Measurements from ENCODE around the gene ADAMTSL2.

The ADAMTSL2 gene

GRCh38 chr9:133576875-133577736 is 42.6 kb downstream of the ADAMTSL2 start:
- no peak for DNase-seq

GRCh38 chr9:133577737-133578112 is 43.2 kb downstream of the ADAMTSL2 start:
- no peak for DNase-seq

- DNase-seq: peak; percentile 52
These were observed 44.3 kb downstream of the ADAMTSL2 start for GRCh38 chr9:133578524-133579441.

GRCh38 chr9:133579601-133580418 is 45.3 kb downstream of the ADAMTSL2 start:
- no peak for DNase-seq

GRCh38 chr9:133580419-133580738 is 45.9 kb downstream of the ADAMTSL2 start:
- DNase-seq: no peak

- DNase-seq: no peak
These were observed 46.5 kb downstream of the ADAMTSL2 start for GRCh38 chr9:133581011-133581410.

GRCh38 chr9:133581513-133582343 is 47.2 kb downstream of the ADAMTSL2 start:
- DNase-seq: peak; percentile 31

- DNase-seq: no peak
These were observed 48.1 kb downstream of the ADAMTSL2 start for GRCh38 chr9:133582501-133583045.

- DNase-seq: no peak
These were observed 48.6 kb downstream of the ADAMTSL2 start for GRCh38 chr9:133583111-133583510.

- no peak for DNase-seq
These were observed 49.1 kb downstream of the ADAMTSL2 start for GRCh38 chr9:133583586-133583985.

GRCh38 chr9:133584167-133584558 is 49.7 kb downstream of the ADAMTSL2 start:
- no peak for DNase-seq

GRCh38 chr9:133584559-133585476 is 50.3 kb downstream of the ADAMTSL2 start:
- DNase-seq: peak; percentile 75

- peak; percentile 60 for DNase-seq
These were observed 51.2 kb downstream of the ADAMTSL2 start for GRCh38 chr9:133585481-133586351.

- DNase-seq: no peak
These were observed 52.5 kb downstream of the ADAMTSL2 start for GRCh38 chr9:133587051-133587450.

- no peak for DNase-seq
These were observed 53.0 kb downstream of the ADAMTSL2 start for GRCh38 chr9:133587466-133587865.

GRCh38 chr9:133589454-133590227 is 55.1 kb downstream of the ADAMTSL2 start:
- DNase-seq: no peak

GRCh38 chr9:133590231-133590855 is 55.8 kb downstream of the ADAMTSL2 start:
- DNase-seq: no peak
